HG03342 (cell line): ENCODE measurements around the gene TIAL1.
"Not testable (repeated sequence)": the region's sequence is repeated elsewhere in the genome, so short reads cannot be mapped to it uniquely, and the experiment has no call there.

Source experiments
- ATAC-seq: cut with Tn5 transposase; IDR thresholded peaks from one replicate; pipeline ENCODE4 v1.9.1; 2021; ENCODE audit warnings: mild to moderate bottlenecking, moderate library complexity; ENCODE audit not compliant: unreplicated experiment

Gene TIAL1

DNA sequence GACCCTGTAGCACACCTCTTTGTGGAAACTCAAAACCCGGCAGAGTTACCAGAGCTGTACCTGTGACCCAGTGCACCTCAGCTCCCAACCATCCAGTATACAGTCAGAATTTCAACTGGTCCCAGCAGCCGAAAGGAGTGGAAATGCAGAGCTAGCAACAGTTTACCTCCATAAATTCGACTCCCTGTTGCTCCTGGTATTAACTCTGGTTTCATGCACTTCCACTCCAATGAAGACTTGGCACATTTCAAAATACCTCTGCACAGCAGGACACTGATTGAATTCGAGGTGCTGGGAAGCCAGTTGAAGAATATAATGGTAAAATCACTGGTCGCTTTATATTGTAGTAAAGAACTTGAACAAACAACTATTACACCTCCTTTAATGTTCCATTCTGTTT is 17.9 kb upstream of the TIAL1 start:
- ATAC-seq: no peak

DNA sequence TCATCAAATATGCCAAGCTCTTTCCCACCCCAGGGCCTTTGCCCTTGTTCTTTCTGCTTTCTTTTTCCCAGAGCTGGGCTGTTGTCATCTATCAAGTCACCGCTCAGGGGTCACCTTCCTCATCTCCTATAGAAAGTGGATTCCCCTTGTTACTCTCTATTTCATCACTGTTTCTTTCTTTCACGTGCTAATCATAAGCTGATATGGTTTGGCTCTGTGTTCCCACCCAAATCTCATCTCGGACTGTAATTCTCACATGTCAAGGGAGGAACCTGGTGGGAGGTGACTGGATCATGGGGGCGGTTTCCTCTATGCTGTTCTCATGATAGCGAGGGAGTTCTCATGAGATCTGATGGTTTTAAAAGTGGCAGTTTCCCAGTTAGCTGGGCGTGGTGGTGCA is 17.0 kb upstream of the TIAL1 start:
- ATAC-seq: no peak

DNA sequence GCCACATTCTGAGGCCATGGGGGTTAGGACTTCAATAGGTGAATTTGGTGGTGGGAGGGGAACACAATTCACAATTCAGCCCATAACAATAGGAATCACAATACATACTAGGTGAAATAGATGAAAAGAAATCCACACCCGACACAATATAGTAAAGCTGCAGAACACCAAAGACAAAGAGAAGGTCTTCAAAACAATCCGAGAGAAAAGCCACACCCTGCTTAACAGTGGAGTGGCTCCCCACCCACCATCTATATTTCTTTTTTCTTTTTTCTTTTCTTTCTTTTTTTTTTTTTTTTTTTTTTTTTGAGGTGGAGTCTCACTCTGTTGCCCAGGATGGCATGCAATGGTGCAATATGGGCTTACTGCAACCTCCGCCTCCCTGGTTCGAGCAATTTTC is 14.7 kb upstream of the TIAL1 start:
- ATAC-seq: no peak

DNA sequence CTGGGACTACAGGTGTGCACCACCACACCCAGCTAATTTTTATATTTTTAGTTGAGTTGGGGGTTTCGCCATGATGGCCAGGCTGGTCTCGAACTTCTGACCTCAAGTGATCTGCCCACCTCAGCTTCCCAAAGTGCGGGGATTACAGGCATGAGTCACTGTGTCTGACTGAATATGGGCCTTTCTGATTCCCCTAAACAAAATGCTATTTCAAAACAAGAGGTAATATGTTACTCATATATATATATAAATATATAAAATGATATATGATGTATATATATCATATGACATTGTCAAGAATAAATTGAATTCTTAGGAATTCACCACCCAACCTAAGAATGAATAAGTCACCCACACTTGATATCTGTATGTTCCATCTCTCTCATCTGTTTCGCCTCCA is 12.8 kb upstream of the TIAL1 start:
- no peak for ATAC-seq

DNA sequence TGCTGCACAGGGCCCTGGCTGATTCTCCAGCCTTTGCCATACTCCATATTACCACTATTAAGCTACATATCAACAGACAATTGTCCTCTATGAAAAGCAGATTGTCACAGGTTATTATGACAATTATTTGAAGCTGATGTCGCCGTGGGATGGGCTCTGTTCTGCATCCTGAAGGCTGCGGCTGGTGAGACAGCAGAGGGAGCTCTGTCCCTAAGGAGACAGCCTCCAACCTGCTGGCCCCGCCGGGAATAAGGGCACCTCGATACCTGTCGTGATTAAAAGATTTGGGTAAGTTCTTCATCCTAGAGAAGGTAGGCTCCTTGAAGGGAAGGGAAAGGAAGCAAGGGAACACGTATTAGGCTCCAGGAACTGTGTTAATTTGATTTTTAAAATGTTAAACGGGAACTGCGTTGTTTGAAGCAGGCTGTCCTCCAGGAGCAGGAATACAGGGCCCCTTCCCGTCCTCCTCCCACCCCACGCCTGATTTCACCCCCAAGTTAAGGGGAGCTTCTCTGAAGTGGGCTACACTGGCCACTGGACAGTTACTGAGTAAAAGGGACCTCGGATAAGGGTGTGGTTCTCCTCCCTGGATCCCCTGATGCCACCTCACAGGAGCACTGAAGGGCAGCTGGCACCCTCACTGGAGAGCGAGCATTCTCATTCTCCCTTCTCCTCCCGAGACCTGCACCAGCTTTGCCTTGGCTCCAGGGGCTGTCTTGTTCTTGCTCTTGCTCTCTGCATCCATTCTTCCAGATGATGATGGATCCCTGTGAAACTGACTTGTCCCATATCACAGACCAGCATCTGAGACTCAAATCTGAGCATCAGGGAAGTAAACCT is 11.8 kb upstream of the TIAL1 start:
- ATAC-seq: no peak

DNA sequence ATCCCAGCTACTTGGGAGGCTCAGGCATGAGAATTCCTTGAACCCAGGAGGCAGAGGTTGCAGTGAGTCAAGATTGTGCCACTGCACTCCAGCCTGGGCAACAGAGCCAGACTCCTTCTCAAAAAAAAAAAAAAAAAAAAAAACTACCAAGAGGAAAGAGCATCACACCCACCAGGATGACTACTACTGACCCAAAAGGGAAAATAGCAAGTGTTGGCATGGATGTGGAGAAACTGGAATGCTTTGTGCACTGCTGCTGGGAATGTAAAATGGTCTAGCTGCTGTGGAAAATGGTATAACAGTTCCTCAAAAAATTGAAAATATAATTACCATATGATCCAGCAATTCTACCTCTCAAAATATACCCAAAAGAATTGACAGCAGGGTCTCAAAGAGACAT is 7.7 kb upstream of the TIAL1 start:
- no peak for ATAC-seq

DNA sequence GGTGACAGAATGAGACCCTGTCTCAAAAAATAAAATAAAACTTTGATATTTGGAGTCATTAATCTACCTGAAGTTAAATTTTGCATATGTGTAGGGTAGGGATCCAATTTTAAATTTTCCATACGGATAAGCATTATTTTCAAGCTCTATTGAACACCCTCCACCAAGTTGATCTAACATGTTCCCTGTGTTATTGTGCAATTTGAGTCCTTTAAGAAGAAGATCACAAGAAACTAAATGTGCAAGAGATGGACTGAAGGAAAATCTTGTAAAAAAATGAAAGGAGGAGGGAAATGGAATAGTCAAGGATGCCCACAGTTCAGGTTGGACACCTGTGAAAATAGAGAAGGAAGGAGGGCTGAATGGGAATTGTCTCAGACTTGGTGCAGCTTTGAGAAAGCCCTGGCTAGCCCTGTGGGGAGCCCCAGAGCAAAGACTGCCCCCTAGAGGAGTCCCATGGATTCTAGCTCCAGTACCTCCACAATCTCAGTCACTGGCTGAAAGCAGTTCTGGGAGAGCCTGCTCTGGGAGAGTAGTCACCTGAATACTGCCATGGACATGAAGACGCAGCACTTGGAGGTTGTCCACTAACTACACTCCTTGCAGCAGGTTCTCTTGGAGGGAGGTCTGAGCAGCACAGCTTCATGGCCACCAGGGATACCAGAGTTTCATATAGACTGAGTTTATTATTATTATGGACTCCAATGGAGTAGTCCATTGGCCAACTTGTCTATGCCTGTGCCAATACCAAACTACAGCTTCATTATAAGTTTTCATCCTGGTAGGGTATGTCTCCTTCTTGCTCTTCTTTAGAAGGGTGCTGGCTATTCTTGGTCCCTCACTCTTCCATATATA is 5.7 kb upstream of the TIAL1 start:
- ATAC-seq: peak; percentile 48

DNA sequence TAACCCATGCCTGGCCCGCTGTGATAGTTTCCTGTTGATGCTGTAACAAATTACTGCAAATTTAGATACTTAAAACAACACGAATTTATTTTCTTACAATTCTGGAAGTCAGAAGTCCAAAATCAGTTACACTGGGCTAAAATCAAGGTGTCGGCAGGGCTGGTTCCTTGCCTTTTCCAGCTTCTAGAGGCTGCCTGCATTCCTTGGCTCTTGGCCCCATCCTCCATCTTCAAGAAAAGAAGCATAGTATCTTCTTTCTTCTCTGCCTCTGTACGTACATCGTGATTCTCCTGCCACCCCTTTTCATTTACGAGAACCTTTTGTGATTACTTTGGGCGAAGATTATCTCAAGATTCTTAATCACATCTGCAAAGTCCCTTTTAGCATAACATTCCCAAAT is 1.6 kb upstream of the TIAL1 start:
- no peak for ATAC-seq

DNA sequence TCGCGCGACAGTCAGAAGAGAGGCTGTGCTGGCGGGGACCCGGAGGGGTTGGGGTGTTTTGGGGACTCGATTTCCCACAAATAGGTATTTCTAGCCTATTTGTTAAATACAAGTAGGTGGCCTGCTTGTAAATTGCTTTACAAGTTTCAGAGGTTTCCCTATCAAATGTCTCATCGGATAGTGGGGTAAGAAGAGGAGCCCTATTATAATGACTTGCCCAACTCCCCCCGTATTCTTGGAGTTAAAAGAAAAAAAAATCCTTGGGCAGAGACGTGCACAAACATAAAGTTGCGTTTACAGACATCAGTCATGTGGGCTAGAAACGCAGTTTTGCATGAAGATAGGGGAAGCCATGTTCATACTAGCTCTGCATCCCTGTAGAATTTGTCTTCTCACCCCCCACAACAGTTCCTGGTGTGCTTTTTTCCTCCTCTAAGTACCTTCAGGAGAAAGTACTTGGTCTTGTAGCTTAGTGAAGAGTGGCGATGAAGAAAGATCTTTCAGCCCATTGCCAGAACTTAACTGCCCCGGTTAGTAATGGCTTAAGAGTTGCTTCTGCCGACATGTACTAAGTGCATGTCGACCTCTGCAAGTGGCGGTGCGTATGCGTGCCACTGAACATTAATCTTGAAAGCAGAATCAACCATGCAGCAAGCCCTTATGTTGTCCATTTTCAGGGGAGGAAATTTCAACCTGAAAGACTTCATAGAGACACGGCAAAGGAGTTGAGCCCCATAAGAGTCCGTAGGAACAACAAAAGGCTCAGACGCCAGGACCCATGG is 832 bp upstream of the TIAL1 start:
- ATAC-seq: no peak

DNA sequence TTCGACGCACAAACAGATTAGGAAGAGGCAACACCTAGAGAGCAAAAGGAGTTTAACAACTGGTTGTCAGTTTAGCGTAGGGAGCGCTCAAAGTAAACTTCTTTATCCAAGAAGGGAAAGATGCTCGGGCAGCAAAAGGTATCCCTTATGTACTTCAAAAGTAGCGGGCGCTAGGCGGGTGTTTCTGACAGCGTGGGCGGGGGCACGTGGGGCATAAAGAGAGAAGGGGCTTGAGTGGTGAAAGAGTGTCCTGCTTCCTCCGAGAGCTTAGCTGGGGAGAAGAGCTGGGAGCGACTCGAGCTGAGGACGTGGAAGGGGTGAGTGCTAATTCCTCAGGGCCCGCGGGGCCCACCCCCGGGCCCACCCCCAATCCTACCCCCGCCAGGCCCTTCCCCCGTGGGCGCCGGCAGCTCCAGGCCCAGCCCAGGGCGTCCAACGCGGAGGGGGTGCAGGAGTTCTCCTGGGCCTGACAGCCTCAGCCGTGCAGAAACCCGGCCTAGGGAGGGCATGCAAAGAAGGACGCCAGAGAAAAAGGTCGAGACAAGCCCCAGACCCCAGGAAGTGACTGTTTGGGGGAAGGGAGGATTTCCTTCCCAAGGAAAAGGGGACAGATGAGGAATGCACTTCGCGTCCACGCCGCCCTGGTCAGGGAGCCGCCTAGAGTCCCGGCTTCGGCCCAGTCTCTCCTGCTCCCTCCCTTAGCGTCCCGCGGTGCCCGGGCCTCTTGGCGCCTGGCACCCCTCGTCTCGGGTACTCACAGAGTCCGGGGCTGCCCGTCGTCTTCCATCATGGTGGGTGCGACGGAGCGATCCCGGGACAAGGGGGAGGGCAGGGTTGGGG is 868 bp downstream of the TIAL1 start:
- ATAC-seq: no peak

DNA sequence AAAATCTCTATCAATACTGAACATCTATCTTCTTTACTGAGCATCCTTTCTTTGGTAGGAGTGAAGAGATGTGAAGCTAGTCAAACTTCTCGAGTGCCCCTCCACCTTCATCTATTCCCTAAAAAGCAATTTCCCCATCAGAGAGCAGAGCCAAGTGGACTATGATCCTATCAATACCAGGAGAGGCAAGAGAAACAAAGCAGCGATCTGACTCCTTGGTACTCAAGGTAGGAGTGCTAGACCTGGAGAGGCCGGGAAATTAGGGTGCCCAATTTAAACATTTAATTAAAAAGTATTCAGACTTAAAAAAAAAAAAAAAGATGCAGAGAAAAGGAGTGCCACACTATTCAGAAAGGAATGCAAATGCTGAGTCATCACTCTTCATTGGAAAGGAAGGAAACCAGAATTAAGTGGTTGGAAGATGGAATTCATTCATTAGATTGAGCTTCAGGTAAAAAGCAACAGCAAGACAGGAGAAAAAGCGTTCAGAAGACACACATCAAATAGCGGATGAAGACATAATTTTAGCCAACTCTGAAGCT is 1.6 kb downstream of the TIAL1 start:
- no peak for ATAC-seq

DNA sequence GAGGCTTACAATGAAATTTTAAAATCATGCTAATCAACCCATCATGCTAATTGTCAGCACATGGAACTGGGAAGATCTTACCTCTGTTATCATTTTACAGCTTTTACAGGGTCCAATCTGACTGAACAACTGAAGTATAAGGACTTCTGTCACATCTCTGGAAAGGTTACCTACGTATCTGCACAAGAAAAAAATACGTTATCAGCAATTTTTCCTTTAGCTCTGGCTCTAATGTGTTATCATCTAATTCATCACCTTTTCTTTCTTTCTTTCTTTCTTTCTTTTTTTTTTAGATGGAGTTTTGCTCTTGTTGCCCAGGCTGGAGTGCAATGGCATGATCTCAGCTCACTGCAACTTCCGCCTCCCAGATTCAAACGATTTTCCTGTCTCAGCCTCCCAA is 8.7 kb downstream of the TIAL1 start:
- no peak for ATAC-seq

DNA sequence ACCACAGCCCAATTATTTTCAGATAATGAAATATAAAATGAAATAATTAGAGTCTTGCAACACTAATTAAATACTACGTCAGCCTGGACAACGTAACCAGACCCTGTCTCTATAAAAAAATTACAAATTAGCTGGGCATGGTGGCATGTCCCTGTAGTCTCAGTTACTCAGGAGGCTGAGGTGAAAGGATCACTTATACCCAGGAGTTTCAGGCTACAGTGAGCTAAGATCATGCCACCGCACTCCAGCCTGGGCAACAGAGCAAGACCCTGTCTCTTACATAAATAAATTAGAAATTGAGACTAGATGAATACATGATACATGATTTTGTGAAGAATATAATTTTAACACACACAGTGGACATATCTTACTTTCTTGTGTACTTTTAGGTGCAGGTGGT is 18.4 kb downstream of the TIAL1 start:
- ATAC-seq: no peak

DNA sequence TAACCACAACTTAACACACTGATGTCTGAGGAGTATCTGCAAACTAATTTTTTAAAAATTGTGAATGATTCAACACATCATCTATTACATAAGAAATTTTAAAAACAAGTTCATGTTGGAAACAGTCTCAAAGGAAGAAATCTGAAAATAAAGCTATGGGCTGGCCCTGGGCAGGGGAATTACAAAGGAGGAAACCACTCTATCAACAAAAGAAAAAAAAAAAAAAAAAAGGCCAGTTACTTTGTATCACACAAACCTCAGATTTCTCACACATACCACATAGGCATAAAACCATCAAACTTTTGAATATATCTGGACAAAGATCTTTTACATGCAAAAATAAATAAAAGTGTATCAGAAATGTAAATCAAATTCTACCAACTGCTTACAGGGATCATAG is 20.8 kb downstream of the TIAL1 start:
- no peak for ATAC-seq

DNA sequence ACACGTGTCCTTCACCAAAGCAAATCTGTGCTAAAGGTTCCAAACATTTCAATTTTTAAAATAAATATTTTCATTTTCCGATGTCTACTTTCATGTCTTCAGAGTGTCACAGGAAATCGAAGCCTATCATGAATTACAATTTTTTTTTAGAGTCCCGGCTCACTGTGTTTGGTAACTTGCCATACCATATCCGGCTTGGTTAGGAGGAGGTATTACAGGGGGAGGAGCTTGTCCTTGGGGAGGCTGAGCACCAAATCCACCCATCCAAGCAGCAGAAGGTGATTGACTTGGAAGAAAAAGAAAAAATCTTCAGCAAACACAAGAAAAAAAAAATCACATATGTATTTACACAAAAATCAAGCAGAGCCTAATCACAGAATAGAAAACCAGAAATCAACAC is 21.3 kb downstream of the TIAL1 start:
- no peak for ATAC-seq

DNA sequence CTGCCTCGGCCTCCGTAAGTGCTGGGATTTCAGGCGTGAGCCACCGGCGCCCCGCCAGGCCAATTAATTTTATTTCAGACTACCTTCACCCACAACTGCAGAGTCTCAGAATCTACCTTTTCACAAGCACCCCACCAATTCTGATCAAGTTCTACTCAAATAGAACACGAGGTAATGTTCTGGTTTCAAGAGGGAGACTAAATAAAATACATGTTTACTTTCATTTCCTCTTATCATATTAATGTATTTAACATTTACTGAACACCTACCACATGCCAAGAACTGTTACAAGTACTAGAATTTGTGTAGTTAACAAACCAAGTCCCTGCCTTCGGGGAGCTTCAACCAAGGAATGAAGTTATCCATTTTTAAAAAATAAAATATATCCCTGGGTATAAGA is 28.8 kb downstream of the TIAL1 start:
- ATAC-seq: no peak

DNA sequence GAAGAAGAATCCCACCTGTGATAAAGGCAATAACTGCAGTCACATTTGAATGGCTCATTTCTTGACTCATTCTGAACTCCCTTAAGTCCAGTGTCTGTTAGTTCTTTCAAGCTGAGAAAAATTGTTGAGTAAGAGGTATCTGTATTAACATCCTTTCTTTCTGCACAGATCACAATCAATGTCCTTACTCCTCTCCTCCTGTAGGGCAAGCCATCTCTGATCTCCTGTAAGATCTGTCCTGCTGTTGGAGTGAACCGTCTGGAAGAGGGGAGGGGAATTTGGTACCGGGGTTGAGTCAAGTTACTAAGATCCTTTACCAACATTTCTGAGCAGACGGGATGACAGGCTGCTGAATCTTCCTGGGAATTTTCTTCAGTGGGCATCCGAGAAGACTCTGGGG is 34.7 kb downstream of the TIAL1 start:
- ATAC-seq: no peak

DNA sequence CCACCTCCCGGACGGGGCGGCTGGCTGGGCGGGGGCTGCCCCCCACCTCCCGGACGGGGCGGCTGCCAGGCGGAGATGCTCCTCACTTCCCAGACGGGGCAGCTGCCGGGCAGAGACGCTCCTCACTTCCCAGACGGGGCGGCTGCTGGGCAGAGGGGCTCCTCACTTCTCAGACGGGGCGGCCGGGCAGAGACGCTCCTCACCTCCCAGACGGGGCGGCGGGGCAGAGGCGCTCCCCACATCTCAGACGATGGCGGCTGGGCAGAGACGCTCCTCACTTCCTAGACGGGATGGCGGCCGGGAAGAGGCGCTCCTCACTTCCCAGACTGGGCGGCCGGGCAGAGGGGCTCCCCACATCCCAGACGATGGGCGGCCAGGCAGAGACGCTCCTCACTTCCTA is 37.3 kb downstream of the TIAL1 start:
- ATAC-seq: not testable (repeated sequence)

DNA sequence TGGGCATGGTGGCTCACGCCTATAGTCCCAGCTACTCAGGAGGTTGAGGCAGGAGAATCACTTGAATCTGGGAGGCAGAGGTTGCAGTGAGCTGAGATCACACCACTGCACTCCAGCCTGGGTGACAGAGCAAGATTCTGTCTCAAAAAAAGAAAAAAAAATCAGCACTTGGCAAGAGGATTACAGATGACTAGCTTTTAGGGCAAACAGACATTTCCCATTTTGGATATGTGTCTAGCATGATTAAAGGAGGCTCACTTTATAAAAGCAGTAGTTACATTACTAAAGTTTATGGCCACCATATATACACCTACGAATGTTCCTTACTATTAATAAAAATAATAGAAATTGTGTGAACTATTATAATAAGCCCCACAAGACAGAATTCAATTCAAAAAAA is 40.7 kb downstream of the TIAL1 start:
- not testable (repeated sequence) for ATAC-seq

DNA sequence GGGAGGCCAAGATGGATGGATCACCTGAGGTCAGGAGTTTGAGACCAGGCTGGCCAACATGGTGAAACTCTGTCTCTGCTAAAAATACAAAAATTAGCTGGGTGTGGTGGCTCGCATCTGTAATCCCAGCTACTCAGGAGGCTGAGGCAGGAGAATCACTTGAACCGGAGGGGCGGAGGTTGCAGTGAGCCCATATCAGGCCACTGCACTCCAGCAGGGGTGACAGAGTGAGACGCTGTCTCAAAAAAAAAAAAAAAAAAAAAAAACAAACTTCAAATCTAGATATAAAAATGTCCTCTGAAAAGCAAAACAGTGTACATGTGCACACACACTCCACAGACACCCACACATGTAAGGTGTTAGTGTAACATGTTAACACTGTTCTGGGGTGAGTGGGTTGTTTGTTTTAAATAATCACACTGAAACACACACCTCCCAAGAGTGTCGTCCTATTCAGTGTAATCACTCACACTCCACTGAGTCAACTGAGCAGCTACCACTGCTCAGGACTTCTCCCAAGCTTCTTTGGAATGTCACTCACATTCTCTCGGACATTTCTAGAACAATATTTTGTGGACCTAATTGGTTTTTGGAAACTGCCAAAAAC is 41.5 kb downstream of the TIAL1 start:
- ATAC-seq: no peak
